ENCODE data around the gene FCHO2.

The FCHO2 gene

GRCh38 chr5:73115399-73116051 is 159.7 kb downstream of the FCHO2 start:
- ChIA-PET POLR2A (interaction anchor here (0.8 to 1.7 kb wide), 8 partner anchors 20 to 336 kb away, joined by 3 to 6 read pairs (median 4); partner anchors contain the start of gene FOXD1), CTCF (interaction anchor here (0.6 to 3.3 kb wide), 15 partner anchors 17 to 339 kb away, joined by 3 to 30 read pairs (median 4); no protein-coding TSS in a partner anchor)
- peak; percentile 95 for DNase-seq (ENCODE audit: low read depth, low spot score)
- TF ChIP-seq CTCF (IDR thresholded peaks at IDR 0.05; ENCODE audit: insufficient read depth, low read length, missing control alignments), result no peak
- H3K4me3 ChIP-seq (ENCODE audit: low read depth, low read length), result no peak overlapping the region

- no peak for TF ChIP-seq CTCF (IDR thresholded peaks at IDR 0.05; ENCODE audit: insufficient read depth, low read length, missing control alignments)
- no peak for DNase-seq (ENCODE audit: low read depth, low spot score)
- H3K4me3 ChIP-seq (ENCODE audit: low read depth, low read length), result no peak overlapping the region
- CTCF ChIA-PET, result interaction anchor here (0.7 to 3.3 kb wide), 8 partner anchors 16 to 337 kb away, joined by 3 to 30 read pairs (median 5); no protein-coding TSS in a partner anchor
- POLR2A ChIA-PET, result interaction anchor here (1.2 to 1.7 kb wide), 3 partner anchors 23 to 335 kb away, joined by 4 to 5 read pairs (median 4); no protein-coding TSS in a partner anchor
Measured at GRCh38 chr5:73116506-73116905, 160.7 kb downstream of the FCHO2 start.

GRCh38 chr5:73117088-73117740 is 161.4 kb downstream of the FCHO2 start:
- CTCF ChIA-PET, result interaction anchor here (1.0 to 3.3 kb wide), 7 partner anchors 16 to 336 kb away, joined by 3 to 30 read pairs (median 5); no protein-coding TSS in a partner anchor
- TF ChIP-seq CTCF (IDR thresholded peaks at IDR 0.05; ENCODE audit: insufficient read depth, low read length, missing control alignments), result no peak
- no peak overlapping the region for H3K4me3 ChIP-seq (ENCODE audit: low read depth, low read length)
- POLR2A ChIA-PET, result no interaction called here
- no peak for DNase-seq (ENCODE audit: low read depth, low spot score)

GRCh38 chr5:73118391-73118973 is 162.6 kb downstream of the FCHO2 start:
- H3K4me3 ChIP-seq (ENCODE audit: low read depth, low read length), result no peak overlapping the region
- DNase-seq (ENCODE audit: low read depth, low spot score), result no peak
- TF ChIP-seq CTCF (IDR thresholded peaks at IDR 0.05; ENCODE audit: insufficient read depth, low read length, missing control alignments), result no peak
- POLR2A ChIA-PET, result no interaction called here
- CTCF ChIA-PET, result interaction anchor here (1.3 kb wide), 1 partner anchor 16 kb away, joined by 3 read pairs; no protein-coding TSS in a partner anchor

- POLR2A ChIA-PET, result no interaction called here
- peak overlapping the region; percentile 68 for H3K4me3 ChIP-seq (ENCODE audit: low read depth, low read length)
- DNase-seq (ENCODE audit: low read depth, low spot score), result no peak
- CTCF ChIA-PET, result interaction anchor here (1.4 to 7.0 kb wide), 5 partner anchors 9 to 99 kb away, joined by 3 to 45 read pairs (median 4); no protein-coding TSS in a partner anchor
- TF ChIP-seq CTCF (IDR thresholded peaks at IDR 0.05; ENCODE audit: insufficient read depth, low read length, missing control alignments), result no peak
Measured at GRCh38 chr5:73119451-73120157, 163.8 kb downstream of the FCHO2 start.
